WERI-Rb-1 (cell line): ENCODE measurements around the gene PLXDC2.

Source experiments
- DNase-seq: peaks from one replicate; pipeline ENCODE4 v3.0.0-alpha.2; 2020
- H3K27ac ChIP-seq: fragments of 250-450 bp; sonication (Bioruptor Pico); 2 replicates; pipeline ENCODE4 v1.5.1; 2020; ENCODE audit warnings: mild to moderate bottlenecking, moderate library complexity
- H3K27me3 ChIP-seq: fragments of 250-450 bp; sonication (Bioruptor Pico); 2 replicates; pipeline ENCODE4 v1.5.1; 2021; ENCODE audit warnings: mild to moderate bottlenecking, low read depth, moderate library complexity; ENCODE audit not compliant: insufficient read depth, severe bottlenecking
- H3K36me3 ChIP-seq: fragments of 250-450 bp; sonication (Bioruptor Pico); 2 replicates; pipeline ENCODE4 v1.5.1; 2020; ENCODE audit warnings: mild to moderate bottlenecking, moderate library complexity
- H3K4me3 ChIP-seq: 2 replicates; pipeline ENCODE4 v1.5.1; 2011; ENCODE audit warnings: low read depth, mild to moderate bottlenecking, control low read depth, low read length
- H3K9me3 ChIP-seq: fragments of 250-450 bp; sonication (Bioruptor Pico); 2 replicates; pipeline ENCODE4 v1.5.1; 2021; ENCODE audit warnings: mild to moderate bottlenecking, moderate library complexity; ENCODE audit not compliant: severe bottlenecking
- TF ChIP-seq, protein P1 (sequence below): IDR thresholded peaks from 2 replicates; pipeline ENCODE4 v1.5.1; 2011; ENCODE audit warnings: low read depth, mild to moderate bottlenecking, control low read depth, inconsistent platforms, low read length

The PLXDC2 gene

DNA sequence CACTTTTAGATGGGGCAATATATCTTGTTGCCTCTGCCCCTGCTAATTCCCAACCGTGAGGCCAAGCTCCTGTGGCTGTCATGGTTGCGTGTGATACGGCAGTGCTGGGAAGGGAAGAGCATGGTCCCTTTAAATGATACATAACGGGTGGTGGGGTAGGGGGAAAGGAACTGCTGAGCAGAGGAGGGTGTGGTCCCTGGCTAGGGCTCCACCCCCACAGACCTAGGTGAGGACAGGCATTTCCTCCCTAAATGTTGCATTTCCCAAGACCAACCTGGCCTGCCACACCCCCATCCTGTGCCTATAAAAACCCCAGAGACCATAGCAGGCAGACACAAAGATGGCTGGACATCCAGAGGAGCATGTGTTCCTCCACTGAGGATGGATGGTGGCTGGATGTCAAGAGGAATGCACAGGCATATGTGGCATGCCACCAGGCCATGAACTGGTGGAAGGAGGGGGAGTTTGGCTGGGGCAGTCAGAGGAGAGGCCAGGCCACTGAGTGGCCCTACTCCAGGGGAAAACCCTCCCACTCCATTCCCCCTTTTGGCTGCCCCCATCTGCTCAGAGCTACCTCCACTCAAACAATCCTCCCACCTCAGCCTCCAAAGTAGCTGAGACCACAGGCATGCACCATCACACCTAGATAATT is 104.0 kb downstream of the PLXDC2 start:
- TF ChIP-seq, protein P1, sequence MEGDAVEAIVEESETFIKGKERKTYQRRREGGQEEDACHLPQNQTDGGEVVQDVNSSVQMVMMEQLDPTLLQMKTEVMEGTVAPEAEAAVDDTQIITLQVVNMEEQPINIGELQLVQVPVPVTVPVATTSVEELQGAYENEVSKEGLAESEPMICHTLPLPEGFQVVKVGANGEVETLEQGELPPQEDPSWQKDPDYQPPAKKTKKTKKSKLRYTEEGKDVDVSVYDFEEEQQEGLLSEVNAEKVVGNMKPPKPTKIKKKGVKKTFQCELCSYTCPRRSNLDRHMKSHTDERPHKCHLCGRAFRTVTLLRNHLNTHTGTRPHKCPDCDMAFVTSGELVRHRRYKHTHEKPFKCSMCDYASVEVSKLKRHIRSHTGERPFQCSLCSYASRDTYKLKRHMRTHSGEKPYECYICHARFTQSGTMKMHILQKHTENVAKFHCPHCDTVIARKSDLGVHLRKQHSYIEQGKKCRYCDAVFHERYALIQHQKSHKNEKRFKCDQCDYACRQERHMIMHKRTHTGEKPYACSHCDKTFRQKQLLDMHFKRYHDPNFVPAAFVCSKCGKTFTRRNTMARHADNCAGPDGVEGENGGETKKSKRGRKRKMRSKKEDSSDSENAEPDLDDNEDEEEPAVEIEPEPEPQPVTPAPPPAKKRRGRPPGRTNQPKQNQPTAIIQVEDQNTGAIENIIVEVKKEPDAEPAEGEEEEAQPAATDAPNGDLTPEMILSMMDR, result no peak
- DNase-seq, result no peak

DNA sequence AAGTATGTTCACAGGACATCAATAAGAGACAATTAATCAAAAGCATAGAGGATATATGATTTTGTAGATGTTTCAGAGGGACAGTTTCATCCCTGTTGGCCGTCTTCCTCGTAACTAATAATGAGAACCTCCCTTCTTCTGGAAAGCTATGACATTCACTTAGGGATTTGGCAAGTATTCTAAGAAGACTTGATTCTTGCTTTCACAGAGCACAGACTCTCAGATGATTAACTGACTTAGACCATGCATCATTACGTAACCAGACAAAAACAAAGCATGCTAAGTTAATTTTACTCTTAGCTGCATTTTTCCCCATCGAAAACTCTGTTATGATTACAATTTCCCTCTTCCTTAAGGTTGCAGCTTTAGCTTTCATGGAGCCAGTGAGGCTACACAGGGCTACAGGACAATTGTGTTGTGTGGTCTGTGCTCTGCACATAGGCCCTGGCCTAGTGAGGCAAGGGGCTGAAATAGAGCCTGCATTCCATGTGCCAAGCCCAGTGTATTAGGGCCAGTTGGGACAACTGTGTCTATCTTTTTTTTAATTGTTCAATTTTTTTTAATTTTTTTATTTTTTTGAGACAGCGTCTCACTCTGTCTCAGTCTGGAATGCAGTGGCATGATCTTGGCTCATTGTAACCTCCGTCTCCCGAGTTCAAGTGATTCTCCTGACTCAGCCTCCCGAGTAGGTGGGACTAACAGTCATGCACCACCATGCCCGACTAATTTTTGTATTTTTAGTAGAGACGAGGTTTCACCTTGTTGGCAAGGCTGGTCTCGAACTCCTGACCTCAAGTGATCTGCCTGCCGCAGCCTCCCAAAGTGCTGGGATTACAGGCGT is 105.3 kb downstream of the PLXDC2 start:
- Histone ChIP-seq H3K4me3 (no peak overlapping the region), H3K9me3 (no peaks in the 10 kb centered on the region), H3K27me3 (no peaks in the 10 kb centered on the region), H3K27ac (no peak overlapping the region), H3K36me3 (no peaks in the 10 kb centered on the region)
- TF ChIP-seq, protein P1, result no peak
- DNase-seq, result no peak

More for the DNA sequence above, 104.0 kb downstream of the PLXDC2 start:
- Histone ChIP-seq H3K27me3 (no peaks in the 10 kb centered on the region), H3K36me3 (no peaks in the 10 kb centered on the region), H3K9me3 (no peaks in the 10 kb centered on the region), H3K27ac (no peak overlapping the region), H3K4me3 (no peak overlapping the region)

DNA sequence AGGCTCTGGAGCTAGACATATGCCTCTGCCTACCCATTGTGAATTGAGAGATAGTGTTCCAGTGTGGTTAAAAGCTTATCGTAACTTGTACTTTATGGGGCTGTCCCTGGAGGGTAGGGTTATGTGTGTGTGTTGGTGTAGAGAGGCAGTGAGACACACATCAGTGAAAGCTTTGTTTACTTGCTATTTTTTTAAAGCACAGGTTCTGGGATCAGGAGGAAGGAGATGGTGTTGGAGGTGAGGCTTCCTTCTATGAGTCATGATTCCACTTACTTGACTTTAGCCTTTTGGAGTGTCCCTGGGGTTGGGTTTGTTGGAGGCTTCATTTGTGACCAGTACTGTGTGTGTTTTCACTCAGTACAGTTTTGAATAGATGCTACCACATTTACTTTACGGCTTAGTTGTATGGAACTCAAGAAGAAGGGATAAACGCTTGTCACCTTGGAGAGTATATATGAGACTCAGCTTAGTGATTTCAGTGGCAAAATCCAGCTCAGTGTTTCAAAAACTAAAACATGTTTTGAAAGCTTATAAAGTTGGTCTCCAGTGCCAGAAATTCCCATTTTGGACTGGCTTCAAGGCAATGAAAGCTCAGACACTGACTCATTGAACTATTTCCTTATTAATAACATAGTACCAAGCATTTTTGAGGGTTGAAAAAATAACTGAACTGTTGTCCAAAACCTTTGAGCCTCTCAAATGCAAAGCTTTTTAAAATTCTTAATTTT is 106.2 kb downstream of the PLXDC2 start:
- Histone ChIP-seq H3K27me3 (no peaks in the 10 kb centered on the region), H3K36me3 (no peaks in the 10 kb centered on the region), H3K9me3 (no peaks in the 10 kb centered on the region), H3K4me3 (no peak overlapping the region), H3K27ac (no peak overlapping the region)
- DNase-seq, result no peak
- TF ChIP-seq, protein P1, result no peak

DNA sequence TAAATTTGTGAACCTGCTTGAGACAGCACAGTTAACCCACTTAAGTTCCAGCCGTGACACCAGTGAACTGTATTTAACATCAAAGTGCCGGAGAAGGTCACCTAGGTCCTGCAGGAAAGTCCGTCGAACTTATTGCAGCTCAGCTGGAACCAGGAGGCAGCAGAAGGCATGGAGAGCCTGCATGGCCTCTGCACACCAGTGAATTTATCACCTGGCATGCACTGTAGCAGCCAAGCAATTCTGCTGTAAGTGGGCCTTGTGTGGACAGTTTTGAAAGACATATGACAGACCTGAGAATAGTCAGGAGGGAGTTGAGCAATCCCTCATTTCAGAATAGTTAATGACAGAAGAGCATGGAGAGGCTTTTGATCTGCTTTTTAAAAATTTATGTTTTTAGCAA is 108.8 kb downstream of the PLXDC2 start:
- no peaks in the 10 kb centered on the region for H3K9me3 ChIP-seq
- no peak overlapping the region for H3K4me3 ChIP-seq
- TF ChIP-seq, protein P1, result no peak
- H3K27me3 ChIP-seq, result no peaks in the 10 kb centered on the region
- H3K27ac ChIP-seq, result no peak overlapping the region
- DNase-seq, result no peak
- H3K36me3 ChIP-seq, result no peaks in the 10 kb centered on the region

DNA sequence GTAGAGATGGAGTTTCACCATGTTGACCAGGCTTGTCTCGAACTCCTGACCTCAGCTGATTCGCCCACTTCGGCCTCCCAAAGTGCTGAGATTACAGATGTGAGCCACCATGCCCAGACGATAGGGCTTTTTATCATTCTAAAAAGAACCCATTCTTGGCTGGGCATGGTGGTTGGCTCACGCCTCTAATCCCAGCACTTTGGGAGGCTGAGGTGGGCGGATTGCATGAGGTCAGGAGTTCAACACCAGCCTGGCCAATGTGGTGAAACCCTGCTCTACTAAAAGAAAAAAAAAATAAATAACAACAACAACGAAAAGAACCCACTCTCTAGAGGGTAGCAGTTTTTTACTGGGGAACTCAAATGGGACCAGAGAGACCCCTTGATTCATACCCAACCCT is 112.7 kb downstream of the PLXDC2 start:
- Histone ChIP-seq H3K27me3 (no peaks in the 10 kb centered on the region), H3K4me3 (no peak overlapping the region), H3K9me3 (no peaks in the 10 kb centered on the region), H3K36me3 (no peaks in the 10 kb centered on the region), H3K27ac (no peak overlapping the region)
- TF ChIP-seq, protein P1, result no peak
- DNase-seq, result no peak
